ENCODE results near the gene NOP9.

GRCh38 chr14:24329073-24329663, 29.5 kb downstream of the NOP9 start:
- TF ChIP-seq, protein P1, sequence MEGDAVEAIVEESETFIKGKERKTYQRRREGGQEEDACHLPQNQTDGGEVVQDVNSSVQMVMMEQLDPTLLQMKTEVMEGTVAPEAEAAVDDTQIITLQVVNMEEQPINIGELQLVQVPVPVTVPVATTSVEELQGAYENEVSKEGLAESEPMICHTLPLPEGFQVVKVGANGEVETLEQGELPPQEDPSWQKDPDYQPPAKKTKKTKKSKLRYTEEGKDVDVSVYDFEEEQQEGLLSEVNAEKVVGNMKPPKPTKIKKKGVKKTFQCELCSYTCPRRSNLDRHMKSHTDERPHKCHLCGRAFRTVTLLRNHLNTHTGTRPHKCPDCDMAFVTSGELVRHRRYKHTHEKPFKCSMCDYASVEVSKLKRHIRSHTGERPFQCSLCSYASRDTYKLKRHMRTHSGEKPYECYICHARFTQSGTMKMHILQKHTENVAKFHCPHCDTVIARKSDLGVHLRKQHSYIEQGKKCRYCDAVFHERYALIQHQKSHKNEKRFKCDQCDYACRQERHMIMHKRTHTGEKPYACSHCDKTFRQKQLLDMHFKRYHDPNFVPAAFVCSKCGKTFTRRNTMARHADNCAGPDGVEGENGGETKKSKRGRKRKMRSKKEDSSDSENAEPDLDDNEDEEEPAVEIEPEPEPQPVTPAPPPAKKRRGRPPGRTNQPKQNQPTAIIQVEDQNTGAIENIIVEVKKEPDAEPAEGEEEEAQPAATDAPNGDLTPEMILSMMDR (IDR thresholded peaks at IDR 0.05) = no peak
- TF ChIP-seq ZFX (IDR thresholded peaks at IDR 0.05; ENCODE audit: borderline replicate concordance) = no peak

Data from 22Rv1 (cell line).